Activated gamma-delta T cell treated with Interleukin-2 at 50 U/mL for 16 hours (primary cell): ENCODE measurements around the gene HTATSF1.

Experiments
- DNase-seq: peaks from one replicate; pipeline ENCODE4 v3.0.0-alpha.2; 2020

The HTATSF1 gene, protein sequence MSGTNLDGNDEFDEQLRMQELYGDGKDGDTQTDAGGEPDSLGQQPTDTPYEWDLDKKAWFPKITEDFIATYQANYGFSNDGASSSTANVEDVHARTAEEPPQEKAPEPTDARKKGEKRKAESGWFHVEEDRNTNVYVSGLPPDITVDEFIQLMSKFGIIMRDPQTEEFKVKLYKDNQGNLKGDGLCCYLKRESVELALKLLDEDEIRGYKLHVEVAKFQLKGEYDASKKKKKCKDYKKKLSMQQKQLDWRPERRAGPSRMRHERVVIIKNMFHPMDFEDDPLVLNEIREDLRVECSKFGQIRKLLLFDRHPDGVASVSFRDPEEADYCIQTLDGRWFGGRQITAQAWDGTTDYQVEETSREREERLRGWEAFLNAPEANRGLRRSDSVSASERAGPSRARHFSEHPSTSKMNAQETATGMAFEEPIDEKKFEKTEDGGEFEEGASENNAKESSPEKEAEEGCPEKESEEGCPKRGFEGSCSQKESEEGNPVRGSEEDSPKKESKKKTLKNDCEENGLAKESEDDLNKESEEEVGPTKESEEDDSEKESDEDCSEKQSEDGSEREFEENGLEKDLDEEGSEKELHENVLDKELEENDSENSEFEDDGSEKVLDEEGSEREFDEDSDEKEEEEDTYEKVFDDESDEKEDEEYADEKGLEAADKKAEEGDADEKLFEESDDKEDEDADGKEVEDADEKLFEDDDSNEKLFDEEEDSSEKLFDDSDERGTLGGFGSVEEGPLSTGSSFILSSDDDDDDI

DNA sequence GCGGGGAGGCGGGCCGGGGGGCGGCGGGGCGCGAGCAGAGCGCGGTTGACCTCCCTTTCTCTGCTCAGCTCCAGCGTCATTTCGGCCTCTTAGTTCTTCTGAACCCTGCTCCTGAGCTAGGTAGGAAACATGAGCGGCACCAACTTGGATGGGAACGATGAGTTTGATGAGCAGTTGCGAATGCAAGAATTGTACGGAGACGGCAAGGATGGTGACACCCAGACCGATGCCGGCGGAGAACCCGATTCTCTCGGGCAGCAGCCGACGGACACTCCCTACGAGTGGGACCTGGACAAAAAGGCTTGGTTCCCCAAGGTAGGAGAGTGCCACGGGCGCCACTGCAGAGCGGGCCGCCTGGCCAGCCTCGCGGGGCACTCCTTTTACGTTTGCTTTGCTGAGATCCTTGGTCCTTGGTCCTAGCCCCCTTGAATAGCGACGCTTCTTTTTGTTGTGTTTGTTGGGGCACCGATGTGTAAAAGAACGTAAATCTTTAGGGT lies at the start of gene HTATSF1:
Gene HTATSF1, plus strand, starts transcription at position 37 of the 497 bp plus-strand sequence. Its CDS starts 93 bp downstream, at position 130.
- DNase-seq = no peak

DNA sequence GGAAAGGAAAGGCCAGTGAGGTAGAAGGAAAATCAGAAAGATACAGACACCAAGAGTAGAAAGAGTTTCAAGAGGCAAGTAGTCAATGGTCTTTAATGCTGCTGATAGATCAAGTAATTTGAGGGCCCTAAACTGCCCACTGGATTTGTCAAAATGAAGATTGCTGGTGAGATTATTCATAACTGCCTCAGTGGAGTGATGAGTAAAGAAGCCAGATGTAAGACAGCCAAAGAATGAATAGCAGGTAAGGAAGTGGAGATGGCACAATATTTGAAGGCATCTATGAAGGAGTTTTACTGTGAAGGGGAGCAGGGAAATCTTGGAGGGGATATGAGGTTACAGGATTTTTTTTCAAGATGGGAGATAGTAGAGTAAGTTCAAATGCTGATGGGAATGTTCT lies 49.4 kb upstream of the HTATSF1 start:
- no peak for DNase-seq

DNA sequence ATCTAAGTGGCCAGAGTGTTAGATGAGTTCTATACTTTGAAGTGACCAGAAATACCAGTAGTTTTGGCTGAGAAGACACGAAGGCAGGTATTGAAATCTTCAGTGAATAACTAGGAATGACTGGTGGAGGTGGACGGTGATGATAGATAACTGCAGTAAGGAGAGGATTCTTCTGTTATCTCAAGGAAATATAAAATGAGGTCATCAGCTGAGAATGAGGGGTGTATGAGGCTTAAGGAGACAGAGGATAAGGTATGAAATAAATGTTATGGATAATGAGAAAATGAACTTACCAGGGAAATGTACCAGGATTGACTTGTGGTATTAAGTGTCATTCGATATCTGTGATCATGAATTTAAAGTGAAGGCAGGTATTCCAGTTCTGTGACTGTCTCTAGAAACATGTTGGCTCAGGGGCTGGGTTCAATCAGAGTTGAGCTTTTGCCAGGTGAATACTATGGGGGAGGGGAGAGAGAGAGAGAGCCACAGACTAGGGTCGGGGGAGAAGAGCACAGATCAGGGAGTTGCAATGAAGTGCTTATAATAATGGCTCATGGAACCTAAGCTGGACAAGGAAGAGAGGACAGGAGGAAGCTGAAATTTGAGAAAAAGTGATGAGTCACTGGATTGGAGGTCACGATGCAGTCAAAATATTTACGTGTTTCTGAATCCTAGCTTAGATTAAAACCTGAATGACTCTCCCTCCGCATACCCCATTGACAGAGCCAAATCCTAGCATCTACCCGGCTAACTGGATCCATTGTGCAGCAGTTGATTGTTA lies 47.2 kb upstream of the HTATSF1 start:
- DNase-seq = no peak

DNA sequence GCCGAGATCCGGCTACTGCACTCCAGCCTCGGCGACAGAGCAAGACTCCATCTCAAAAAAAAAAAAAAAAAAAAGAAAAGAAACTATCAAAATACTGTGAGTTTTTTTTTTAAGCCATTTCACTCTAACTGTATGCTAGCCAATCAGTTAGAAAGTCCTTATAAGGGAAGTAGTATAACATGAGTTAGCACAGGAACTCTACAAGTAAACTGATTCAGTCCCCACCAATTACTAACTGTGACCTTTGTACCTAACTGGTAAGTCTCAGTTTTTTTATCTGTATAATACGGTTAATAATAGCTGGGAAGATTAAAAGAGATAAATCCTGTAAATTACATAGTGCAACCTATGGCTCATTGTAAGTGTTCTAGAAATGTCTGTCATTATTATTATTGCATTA lies 44.8 kb upstream of the HTATSF1 start:
- no peak for DNase-seq

DNA sequence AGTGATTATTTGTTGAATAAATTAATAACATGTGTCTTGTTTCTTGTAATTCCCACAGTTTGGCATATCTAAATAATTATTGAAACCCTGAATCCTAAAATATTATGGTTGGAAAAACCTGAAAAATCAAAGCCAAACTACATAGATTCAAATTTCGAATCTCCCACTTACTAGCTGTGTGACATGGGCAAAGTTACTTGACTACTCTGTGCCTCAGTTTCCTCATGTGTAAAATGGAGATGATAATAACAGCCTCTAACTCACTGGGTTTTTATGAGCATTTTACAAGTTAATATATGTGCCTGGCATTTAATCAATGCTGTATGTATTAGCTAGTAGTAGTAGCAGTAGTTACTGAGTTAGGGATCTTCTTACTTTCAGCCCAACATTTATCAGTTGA lies 44.3 kb upstream of the HTATSF1 start:
- no peak for DNase-seq

DNA sequence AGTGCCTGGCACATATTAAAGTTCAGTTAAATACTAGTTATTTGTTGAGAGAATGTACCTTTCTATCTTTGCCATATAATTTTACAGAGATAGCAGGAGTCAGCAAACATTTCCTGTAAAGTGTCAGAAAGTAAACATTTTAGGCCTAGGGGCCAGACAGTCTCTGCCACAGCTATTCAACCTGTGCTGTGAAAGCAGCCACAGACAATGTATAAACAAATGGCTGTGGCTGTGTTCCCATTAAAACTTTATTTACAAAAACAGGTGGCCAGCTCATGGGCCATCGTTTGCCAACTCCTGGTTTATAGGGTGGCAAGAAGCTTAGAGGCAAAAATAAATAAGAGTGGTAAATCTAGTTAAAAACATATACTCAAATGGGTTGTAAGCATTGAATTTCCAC lies 43.6 kb upstream of the HTATSF1 start:
- DNase-seq = no peak

DNA sequence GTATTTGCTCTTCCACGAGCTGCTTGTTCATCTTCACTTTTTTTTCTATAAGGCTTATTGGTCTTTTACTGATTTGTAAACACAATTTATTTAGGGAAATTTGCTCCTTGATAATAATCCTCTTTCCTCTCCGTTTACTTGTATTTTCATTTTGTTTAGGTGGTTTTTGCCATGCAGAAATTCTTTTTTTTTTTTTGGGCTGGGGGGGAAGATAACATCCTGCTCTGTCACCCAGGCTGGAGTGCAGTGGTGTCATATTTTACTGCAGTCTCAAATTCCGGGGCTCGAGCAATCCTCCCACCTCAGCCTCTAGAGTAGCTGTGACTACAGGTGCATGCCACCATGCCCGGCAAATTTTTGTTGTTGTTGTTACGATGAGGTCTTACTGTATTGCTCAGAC lies 41.3 kb upstream of the HTATSF1 start:
- DNase-seq = no peak

DNA sequence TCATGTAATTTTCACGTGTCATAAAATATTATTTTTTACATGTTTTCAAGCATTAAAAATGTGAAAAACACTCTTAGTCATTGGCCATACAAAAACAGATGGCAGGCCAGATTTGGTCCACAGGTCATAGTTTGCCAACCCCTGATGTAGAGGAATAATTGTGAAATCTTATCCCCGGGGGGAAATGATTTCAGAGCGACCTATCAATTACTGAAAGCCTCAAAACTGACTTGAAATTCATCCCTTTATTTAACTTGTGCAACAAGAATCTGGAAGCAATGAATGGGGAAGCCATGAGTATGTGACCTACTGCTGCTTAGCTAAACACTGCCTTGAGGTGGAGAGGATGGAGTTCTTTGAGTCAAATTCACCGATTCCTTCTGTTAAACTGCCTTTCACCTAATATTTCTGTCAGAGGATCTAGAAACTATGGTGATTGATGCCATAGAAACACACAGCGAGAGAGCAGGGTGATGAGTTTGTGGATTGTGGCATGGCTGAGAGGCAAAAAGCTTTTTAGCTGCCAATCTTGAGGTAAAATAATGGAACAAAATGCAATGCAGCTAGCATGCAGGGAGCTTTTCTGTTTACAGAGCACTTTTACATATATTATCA lies 40.0 kb upstream of the HTATSF1 start:
- no peak for DNase-seq

DNA sequence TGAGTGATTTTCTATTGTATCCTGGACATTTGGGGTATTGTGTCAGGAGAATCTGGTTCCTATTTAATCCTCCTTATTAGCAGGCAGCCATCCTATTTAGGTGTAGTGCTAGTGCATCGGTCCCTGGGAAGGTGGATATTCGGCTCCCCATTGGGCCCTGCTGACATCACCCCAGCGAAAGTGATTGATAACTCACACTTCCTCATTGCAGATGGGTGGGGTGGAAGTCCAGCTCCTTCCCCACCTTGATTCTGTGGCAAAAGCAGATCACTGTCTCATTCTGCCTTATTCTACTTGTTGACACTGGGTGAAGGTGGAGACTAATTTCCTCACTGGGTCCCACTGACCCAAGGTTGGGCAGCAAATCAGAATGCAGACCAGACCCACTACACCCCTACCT lies 32.8 kb upstream of the HTATSF1 start:
- no peak for DNase-seq

DNA sequence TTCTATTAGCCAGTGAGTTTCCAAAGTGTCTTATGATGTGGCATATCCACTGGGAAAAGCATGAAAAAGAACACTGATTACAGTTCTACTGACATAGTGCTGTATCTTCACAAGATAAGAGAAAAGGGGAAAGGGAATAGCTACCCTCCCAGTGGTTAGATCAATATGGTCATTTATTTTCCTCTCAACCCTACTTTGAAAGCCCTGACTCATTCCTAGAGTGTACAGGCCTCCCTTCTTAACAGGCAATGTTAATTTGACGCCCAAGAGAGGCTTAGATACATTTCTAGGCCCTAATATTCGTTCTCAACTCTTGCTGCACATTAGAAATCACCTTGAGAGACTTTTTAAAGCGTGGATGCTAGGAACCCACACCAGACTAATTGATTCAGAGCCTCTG lies 30.1 kb upstream of the HTATSF1 start:
- DNase-seq = no peak

DNA sequence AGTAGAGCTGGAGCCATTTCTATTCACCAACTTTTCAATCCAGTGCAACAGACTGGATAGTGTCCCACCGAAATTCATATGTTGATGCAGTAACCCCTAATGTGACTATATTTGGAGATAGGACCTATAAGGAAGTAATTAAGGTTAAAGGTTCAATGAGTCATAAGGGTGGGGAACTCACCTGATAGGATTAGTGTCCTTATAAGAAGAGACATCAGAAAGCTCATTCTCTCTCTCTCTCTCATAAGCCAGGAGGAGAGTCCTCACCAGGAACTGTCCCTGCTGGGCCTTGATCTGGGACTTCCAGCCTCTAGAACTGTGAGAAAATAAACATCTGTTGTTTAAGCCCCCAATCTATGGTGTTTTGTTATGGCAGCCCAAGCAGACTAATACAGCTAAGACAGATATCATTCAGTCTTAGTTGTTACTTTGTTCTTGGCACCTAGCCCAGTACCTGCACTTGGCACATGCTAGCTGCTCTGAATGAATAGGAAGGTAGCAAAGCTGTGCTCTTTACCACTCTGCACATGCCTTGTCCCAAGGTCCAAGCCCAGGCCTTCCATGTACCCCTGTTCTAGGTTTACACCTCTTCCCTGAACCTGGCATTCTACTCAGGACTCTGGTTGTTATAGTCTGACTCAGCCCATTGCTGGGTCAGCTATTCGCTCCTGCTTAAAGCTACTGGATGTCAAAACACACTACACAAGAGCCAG lies 28.8 kb upstream of the HTATSF1 start:
- no peak for DNase-seq

DNA sequence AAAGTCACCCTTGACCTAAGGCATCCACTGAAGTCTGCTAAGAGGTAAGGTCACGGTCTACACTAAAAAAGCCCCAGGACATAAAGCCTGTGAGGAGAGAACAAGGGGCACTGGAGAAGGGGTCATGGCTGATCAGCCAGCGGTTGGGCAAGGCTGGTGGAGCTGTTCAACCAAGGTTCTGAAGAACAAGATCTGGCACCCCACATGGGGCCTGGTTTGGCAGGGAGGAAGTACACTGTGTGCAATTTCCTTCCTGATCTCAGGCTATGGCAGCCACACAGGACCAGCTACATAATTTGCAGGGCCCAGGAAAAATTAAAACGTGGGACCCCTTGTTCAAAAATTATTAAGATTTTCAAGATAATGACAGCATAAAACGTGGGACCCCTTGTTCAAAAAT lies 23.7 kb upstream of the HTATSF1 start:
- no peak for DNase-seq

DNA sequence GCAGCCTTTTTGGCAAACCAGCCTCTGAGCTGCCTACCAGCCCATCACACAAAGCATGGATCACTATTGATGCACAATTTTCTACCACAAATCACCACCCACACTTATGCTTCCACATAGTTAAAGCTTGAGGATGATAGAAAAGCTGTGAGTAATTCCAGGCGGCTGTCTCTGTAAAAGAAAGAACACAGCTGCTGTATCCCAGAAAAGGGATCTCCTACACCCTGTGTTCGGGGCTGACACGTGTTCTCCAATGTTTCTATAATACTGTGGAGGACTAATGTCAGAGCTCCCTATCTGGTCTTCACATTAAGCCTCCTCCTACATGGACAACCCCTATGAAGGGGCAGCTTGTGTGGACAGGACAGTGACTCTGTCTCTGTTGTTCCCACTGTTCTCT lies 22.2 kb upstream of the HTATSF1 start:
- no peak for DNase-seq

DNA sequence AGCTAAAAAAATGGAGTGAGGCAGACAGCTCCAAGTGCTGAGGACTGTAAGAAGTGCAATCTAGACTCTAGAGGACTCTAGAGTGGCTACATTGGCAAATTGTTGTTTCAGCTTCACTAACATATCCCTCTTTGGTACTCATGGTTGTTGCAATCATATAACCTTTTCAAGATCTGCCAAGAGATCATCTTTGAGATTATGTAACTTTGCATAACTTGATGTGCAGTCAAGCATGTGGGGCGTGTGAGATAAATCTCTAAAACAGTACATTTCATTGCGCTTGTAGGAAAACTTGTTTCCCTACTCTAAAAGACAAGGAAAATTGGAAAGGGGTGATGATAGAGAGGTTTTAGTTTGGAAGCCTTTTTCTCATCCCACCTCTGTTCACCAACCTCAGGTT lies 20.9 kb upstream of the HTATSF1 start:
- no peak for DNase-seq

DNA sequence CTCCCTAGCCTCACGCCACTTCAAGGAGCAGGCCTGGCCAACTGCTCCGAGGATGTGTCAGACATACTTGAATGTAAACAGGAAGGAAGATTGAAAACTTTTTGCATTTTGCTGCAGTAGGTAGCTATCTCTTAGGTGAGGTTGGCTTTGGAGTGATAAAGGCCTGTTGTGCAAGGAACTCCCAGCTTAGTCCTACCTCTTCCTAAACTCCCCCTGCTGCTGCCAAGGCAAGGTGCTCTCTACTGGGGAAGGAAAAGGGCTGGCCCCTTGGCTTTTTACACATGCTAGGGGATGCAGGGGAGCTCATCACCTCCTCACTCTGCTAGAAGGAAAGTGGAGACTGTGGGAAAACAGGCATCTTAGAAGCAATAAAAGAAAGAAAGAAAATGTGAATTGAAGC lies 20.4 kb upstream of the HTATSF1 start:
- no peak for DNase-seq

DNA sequence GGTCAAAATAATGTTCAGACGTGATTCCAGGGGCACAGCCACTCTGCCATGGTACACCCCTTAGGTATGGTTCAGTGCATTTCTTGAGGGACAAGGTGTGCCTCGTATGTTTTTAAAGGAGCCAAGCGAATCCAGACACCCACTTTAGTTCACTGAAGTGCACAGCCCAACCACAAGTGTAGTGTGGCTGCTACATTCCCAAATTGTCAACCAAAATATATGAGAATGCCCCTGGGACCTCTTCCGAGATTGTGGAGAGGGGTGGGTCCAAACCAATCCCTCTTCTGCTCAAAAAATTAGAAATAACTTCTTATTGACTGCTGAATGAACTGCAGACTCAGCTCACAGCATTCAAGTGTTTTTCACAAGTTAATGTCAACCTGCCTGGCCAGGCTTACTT lies 17.0 kb upstream of the HTATSF1 start:
- DNase-seq = no peak

DNA sequence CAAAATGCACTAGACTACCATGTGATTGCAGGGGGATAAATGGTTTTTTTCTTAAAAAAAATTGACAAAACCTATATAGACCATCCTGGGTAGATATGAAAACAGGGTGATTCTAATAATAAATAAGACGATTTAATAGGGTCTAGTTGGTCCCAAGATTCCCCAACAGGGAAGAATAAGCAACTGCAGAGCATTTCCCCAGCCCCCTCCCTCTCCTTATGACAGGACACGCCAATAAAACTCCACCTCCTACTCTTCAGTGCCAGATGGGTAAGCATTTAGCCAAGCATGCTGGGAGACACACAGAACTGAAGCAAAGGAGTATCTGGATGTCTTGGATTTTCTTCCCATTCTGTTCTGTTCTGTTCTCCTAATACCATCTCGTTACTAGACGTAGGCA lies 9.7 kb upstream of the HTATSF1 start, which contains the start of gene BRS3:
Gene BRS3, plus strand, starts transcription at position 301 of the 400 bp plus-strand sequence. CDS start 168 bp downstream, outside the sequence.
- DNase-seq = no peak

DNA sequence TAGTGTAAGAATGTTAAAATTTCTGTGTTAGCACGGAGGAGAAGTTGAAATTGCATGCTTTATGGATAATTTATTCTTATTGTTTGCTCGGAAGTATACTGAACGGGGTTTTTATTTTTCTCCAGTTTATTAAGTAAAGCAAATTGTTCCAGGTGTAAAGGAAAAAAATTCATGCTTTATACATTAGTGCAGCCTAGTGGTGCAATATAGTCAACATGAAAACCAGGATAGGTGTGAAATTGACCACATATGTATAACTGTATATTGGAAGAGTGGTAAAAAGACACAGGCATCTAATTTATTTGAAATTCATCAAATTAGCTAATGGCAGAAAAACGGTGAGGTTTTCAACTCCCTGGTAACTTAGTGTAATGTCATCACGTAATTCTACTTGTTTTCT lies 8.7 kb upstream of the HTATSF1 start:
- no peak for DNase-seq

DNA sequence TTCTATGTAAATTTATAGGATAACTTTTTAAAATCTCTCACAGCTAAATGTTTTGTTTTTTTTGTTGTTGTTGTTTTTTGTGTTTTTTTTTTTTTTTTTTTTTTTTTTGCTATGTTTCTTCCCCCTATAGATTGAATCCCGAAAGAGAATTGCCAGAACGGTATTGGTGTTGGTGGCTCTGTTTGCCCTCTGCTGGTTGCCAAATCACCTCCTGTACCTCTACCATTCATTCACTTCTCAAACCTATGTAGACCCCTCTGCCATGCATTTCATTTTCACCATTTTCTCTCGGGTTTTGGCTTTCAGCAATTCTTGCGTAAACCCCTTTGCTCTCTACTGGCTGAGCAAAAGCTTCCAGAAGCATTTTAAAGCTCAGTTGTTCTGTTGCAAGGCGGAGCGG lies 5.6 kb upstream of the HTATSF1 start:
- no peak for DNase-seq

DNA sequence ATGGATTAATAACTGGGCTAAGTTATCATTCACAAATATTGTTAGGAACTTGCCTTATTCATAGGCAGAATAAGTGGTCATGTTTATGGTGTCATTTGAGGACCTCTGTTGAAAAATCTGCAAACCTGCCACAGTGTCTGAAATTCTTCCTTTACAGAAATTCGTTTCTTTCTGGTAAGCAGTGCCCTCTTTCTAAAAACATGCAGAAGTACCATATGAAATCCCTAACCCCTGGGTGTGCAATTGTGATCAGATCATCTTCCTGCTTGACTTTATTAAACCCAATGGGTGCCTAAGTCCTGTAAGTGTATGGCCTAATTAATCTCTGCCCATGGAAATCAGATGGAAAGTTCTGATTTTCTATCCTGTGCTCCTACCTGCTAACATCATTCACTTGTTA lies 4.4 kb upstream of the HTATSF1 start:
- no peak for DNase-seq

DNA sequence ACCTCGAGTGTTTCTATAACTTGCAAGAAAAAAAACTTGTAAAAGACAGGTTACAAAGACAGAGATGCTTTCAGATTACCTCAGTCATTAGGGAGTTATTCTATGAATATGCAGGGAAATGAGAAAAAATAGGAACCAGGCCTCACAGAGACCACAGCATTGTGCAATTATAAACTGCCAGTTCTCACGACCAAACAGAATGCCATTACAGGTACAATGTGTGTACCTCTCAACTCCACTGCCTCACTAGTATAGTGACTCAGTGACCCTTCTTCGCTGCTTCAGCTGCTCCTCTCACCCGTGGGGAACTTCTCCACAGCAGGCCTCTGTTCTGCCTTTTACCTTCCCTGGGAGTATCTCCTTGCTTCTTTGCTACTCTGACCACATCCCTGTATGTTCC lies 2.3 kb upstream of the HTATSF1 start:
- DNase-seq = no peak

DNA sequence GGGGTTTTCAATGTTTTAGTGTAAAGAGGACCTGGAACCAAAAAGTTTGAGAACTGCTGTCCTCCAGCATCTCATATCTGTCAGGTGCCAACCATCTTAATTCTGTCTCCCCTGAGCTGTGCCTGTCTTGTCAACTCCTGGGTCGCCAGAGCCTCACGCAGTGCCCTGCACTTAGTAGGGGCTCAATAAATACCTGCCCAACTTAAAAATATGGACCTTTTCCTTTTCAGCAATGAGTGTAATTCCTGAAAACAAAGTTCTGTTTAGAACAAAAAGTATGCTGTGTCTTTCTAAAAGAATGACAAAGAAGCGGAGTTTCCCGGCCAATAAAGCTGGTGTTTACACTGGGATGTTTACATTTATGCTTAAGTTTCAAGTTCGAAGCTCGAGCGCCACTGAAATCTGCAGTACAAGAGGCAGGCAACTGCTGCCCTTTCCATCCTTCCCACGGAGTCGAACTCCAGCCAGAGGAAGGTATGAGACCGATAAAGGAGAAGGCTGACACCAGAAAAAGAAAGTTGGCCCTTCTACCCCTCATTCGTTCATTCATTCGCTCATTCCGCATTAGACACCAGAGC lies 1.1 kb upstream of the HTATSF1 start:
- DNase-seq = no peak
